Testis (tissue), 2 donors: ENCODE results near the gene KIFC3.

ENCODE experiments used
- CTCF ChIP-seq, 3 experiments: fragments of 450-650 bp in 2 of 3; fragments of 200-600 bp in 1 of 3; sonication (generic) in 1 of 3; IDR thresholded peaks; one replicate each; pipeline ENCODE4 v1.5.1; 2016 to 2019; ENCODE audit warnings: antibody characterized with exemption in 3 of 3, mild to moderate bottlenecking in 2 of 3, moderate library complexity in 1 of 3
- POLR2A ChIP-seq: fragments of 450-650 bp; IDR thresholded peaks from one replicate; pipeline ENCODE4 v1.6.1; 2017; ENCODE audit warnings: antibody characterized with exemption, mild to moderate bottlenecking, moderate library complexity

GRCh38 chr16:57818377-57819064 lies 16.2 kb upstream of the KIFC3 start:
- TF ChIP-seq CTCF (IDR thresholded peaks at IDR 0.05) (no peak), POLR2A (no peak)
